SK-N-SH treated with all-trans-retinoic acid at 6 μM for 48 hours (cell line): ENCODE results near the gene DEPDC7.
"Not testable (repeated sequence)": the region's sequence is repeated elsewhere in the genome, so short reads cannot be mapped to it uniquely, and the experiment has no call there.

Experiments used
- ATAC-seq: fragments of 200-7000 bp; cut with Tn5 transposase; 3 replicates; pipeline ENCODE4 v1.9.1; 2020; ENCODE audit warnings: mild to moderate bottlenecking, moderate library complexity
- ARNTL ChIP-seq: fragments of 450-650 bp; formaldehyde crosslinking; IDR thresholded peaks from 2 replicates; pipeline ENCODE4 v1.5.0; 2020; ENCODE audit warnings: low read depth, mild to moderate bottlenecking, moderate library complexity, borderline replicate concordance
- BACH2 ChIP-seq: fragments of 250-450 bp; sonication (Bioruptor Pico); IDR thresholded peaks from 2 replicates; pipeline ENCODE4 v1.9.0; 2021; ENCODE audit warnings: mild to moderate bottlenecking, borderline replicate concordance
- CSDC2 ChIP-seq: fragments of 250-450 bp; sonication (Bioruptor Pico); IDR thresholded peaks from 2 replicates; pipeline ENCODE4 v1.5.0; 2020; ENCODE audit warnings: mild to moderate bottlenecking, moderate library complexity
- ESRRG ChIP-seq: fragments of 250-450 bp; sonication (Bioruptor Pico); IDR thresholded peaks from 2 replicates; pipeline ENCODE4 v1.6.1; 2021; ENCODE audit warnings: mild to moderate bottlenecking
- GLIS3 ChIP-seq: fragments of 250-450 bp; sonication (Bioruptor Pico); IDR thresholded peaks from 2 replicates; pipeline ENCODE4 v1.5.0; 2020; ENCODE audit warnings: mild to moderate bottlenecking, moderate library complexity
- ISL1 ChIP-seq: fragments of 250-450 bp; sonication (Bioruptor Pico); IDR thresholded peaks from 2 replicates; pipeline ENCODE4 v2.1.2; 2022; ENCODE audit warnings: mild to moderate bottlenecking, moderate library complexity
- OSR1 ChIP-seq: fragments of 250-450 bp; sonication (Bioruptor Pico); IDR thresholded peaks from 2 replicates; pipeline ENCODE4 v1.8.0; 2022; ENCODE audit warnings: moderate library complexity, mild to moderate bottlenecking, inconsistent platforms
- PPARA ChIP-seq: fragments of 250-450 bp; sonication (Bioruptor Pico); IDR thresholded peaks from 2 replicates; pipeline ENCODE4 v1.5.0; 2020; ENCODE audit warnings: mild to moderate bottlenecking, borderline replicate concordance
- RARB ChIP-seq: fragments of 250-450 bp; sonication (Bioruptor Pico); IDR thresholded peaks from 2 replicates; pipeline ENCODE4 v1.8.0; 2021; ENCODE audit warnings: mild to moderate bottlenecking, moderate library complexity
- TCF4 ChIP-seq: fragments of 250-450 bp; sonication (Bioruptor Pico); IDR thresholded peaks from 2 replicates; pipeline ENCODE4 v1.8.0; 2021; ENCODE audit warnings: mild to moderate bottlenecking, moderate library complexity, borderline replicate concordance
- TOX ChIP-seq: fragments of 250-450 bp; sonication (Bioruptor Pico); IDR thresholded peaks from 2 replicates; pipeline ENCODE4 v1.8.0; 2021; ENCODE audit warnings: mild to moderate bottlenecking, moderate library complexity, borderline replicate concordance
- ZC3H10 ChIP-seq: fragments of 250-450 bp; sonication (Bioruptor Pico); IDR thresholded peaks from 2 replicates; pipeline ENCODE4 v1.5.1; 2021; ENCODE audit warnings: mild to moderate bottlenecking, moderate library complexity
- ZFP3 ChIP-seq: fragments of 250-450 bp; sonication (Bioruptor Pico); IDR thresholded peaks from 2 replicates; pipeline ENCODE4 v1.5.0; 2020; ENCODE audit warnings: mild to moderate bottlenecking, moderate library complexity
- ZFP30 ChIP-seq: fragments of 450-650 bp; formaldehyde crosslinking; IDR thresholded peaks from 2 replicates; pipeline ENCODE4 v1.5.0; 2022; ENCODE audit warnings: mild to moderate bottlenecking, moderate library complexity
- ZNF565 ChIP-seq: fragments of 450-650 bp; formaldehyde crosslinking; conservative IDR thresholded peaks from 2 replicates; pipeline ENCODE4 v1.5.0; 2020; ENCODE audit warnings: low read depth, mild to moderate bottlenecking, moderate library complexity
- ZNF70 ChIP-seq: fragments of 450-650 bp; formaldehyde crosslinking; IDR thresholded peaks from 2 replicates; pipeline ENCODE4 v1.5.0; 2020; ENCODE audit warnings: mild to moderate bottlenecking, moderate library complexity
- TF ChIP-seq, protein P1 (sequence below): fragments of 250-450 bp; sonication (Bioruptor Pico); IDR thresholded peaks from 2 replicates; pipeline ENCODE4 v1.8.0; 2021; ENCODE audit warnings: low read depth, mild to moderate bottlenecking, moderate library complexity, borderline replicate concordance
- TF ChIP-seq, protein P2 (sequence below): fragments of 250-450 bp; sonication (Bioruptor Pico); IDR thresholded peaks from 2 replicates; pipeline ENCODE4 v1.5.1; 2020; ENCODE audit warnings: low read depth, mild to moderate bottlenecking, moderate library complexity
- TF ChIP-seq, protein P3 (sequence below): fragments of 250-450 bp; sonication (Bioruptor Pico); IDR thresholded peaks from 2 replicates; pipeline ENCODE4 v1.8.0; 2020; ENCODE audit warnings: mild to moderate bottlenecking, moderate library complexity, borderline replicate concordance
- TF ChIP-seq, protein P4 (sequence below): fragments of 250-450 bp; sonication (Bioruptor Pico); IDR thresholded peaks from 2 replicates; pipeline ENCODE4 v1.5.1; 2021; ENCODE audit warnings: mild to moderate bottlenecking, moderate library complexity

Gene DEPDC7

DNA sequence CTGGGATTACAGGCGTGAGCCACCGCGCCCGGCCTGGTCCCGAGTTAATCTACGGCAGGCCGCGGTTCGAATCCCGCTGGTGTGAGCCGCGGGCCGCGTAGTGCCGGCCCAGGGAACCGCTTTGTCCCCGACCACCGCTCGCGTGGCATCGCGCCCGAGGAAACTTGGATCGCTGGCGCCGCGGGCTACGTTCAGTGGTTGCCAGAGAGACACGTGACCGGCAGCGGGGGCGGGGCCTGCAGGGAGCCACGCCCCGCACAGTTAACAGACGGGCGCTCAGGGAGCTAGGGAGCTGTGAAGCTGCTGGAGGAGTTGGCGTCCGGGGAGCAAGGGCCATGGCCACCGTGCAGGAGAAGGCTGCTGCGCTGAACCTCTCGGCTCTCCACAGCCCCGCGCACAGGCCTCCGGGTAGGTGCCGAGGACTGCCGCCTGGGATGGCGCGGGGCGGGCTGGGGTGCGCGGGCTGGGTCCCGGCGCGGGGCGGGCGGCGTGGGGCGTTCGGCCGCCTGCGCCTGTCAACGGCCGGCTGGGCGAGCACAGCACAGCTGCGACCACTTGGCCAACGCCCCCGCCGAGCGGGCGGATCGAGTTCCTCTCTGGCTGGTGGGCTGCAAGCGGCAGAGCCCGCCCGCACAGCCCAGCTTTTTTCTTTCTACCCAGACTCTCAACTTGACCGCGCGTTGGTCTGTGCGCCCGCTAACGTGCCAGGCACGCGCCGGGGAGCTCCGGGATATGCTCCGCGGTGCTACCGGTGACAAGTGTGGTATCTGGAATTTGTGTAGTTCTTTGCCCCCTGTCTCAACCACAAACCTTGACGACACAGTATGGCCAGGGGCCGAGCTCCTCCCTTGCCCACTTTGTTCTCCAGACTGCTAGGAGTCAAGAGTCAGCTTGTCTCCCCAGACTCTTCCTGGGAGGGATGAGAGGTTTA is at the start of gene DEPDC7:
Gene DEPDC7, plus strand, starts transcription at position 258 of the 931 bp plus-strand sequence. Its CDS starts 78 bp downstream, at position 336.
- peak; percentile 89 for ATAC-seq
- TF ChIP-seq CSDC2 (CRISPR knock-in tag) (0 out of 2 replicates have a peak, but pooled peaks have one; percentile 32), ESRRG (no peak), ISL1 (CRISPR knock-in tag) (no peak), ZFP30 (CRISPR knock-in tag) (no peak), ZFP3 (CRISPR knock-in tag) (peak; percentile 68; the same call in 1 of the 2 replicates), RARB (no peak), GLIS3 (CRISPR knock-in tag) (no peak), BACH2 (CRISPR knock-in tag) (no peak), TOX (CRISPR knock-in tag) (no peak), ZNF70 (CRISPR knock-in tag) (no peak), TCF4 (CRISPR knock-in tag) (no peak), ZC3H10 (CRISPR knock-in tag) (no peak), PPARA (CRISPR knock-in tag) (no peak), ZNF565 (CRISPR knock-in tag) (no peak)
- TF ChIP-seq, protein P1, sequence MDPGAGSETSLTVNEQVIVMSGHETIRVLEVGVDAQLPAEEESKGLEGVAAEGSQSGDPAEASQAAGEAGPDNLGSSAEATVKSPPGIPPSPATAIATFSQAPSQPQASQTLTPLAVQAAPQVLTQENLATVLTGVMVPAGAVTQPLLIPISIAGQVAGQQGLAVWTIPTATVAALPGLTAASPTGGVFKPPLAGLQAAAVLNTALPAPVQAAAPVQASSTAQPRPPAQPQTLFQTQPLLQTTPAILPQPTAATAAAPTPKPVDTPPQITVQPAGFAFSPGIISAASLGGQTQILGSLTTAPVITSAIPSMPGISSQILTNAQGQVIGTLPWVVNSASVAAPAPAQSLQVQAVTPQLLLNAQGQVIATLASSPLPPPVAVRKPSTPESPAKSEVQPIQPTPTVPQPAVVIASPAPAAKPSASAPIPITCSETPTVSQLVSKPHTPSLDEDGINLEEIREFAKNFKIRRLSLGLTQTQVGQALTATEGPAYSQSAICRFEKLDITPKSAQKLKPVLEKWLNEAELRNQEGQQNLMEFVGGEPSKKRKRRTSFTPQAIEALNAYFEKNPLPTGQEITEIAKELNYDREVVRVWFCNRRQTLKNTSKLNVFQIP (CRISPR knock-in tag) = no peak
- TF ChIP-seq, protein P2, sequence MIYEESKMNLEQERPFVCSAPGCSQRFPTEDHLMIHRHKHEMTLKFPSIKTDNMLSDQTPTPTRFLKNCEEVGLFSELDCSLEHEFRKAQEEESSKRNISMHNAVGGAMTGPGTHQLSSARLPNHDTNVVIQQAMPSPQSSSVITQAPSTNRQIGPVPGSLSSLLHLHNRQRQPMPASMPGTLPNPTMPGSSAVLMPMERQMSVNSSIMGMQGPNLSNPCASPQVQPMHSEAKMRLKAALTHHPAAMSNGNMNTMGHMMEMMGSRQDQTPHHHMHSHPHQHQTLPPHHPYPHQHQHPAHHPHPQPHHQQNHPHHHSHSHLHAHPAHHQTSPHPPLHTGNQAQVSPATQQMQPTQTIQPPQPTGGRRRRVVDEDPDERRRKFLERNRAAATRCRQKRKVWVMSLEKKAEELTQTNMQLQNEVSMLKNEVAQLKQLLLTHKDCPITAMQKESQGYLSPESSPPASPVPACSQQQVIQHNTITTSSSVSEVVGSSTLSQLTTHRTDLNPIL = no peak
- TF ChIP-seq, protein P3, sequence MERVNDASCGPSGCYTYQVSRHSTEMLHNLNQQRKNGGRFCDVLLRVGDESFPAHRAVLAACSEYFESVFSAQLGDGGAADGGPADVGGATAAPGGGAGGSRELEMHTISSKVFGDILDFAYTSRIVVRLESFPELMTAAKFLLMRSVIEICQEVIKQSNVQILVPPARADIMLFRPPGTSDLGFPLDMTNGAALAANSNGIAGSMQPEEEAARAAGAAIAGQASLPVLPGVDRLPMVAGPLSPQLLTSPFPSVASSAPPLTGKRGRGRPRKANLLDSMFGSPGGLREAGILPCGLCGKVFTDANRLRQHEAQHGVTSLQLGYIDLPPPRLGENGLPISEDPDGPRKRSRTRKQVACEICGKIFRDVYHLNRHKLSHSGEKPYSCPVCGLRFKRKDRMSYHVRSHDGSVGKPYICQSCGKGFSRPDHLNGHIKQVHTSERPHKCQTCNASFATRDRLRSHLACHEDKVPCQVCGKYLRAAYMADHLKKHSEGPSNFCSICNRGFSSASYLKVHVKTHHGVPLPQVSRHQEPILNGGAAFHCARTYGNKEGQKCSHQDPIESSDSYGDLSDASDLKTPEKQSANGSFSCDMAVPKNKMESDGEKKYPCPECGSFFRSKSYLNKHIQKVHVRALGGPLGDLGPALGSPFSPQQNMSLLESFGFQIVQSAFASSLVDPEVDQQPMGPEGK (CRISPR knock-in tag) = no peak
- TF ChIP-seq, protein P4, sequence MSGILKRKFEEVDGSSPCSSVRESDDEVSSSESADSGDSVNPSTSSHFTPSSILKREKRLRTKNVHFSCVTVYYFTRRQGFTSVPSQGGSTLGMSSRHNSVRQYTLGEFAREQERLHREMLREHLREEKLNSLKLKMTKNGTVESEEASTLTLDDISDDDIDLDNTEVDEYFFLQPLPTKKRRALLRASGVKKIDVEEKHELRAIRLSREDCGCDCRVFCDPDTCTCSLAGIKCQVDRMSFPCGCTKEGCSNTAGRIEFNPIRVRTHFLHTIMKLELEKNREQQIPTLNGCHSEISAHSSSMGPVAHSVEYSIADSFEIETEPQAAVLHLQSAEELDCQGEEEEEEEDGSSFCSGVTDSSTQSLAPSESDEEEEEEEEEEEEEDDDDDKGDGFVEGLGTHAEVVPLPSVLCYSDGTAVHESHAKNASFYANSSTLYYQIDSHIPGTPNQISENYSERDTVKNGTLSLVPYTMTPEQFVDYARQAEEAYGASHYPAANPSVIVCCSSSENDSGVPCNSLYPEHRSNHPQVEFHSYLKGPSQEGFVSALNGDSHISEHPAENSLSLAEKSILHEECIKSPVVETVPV (CRISPR knock-in tag) = no peak

DNA sequence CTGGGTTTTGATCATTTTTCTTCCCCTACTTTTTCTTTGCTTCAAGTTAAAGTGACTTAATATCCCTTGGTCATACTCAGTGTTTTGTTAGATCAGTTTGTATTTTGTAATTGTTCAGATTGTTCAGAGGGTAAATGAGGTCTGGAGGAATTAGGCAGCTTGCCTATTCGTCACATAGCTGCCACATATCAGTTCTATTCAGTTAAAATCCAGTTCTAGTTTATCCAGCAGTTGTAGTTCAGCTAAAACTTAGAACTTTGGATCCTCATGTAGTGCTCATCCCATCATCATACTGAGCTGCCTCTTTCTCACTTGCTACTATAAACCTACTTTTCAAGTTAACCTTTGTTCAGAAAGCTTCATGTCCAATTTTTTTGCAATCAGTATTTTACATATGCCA is 47.1 kb upstream of the DEPDC7 start:
- ATAC-seq = no peak
- TF ChIP-seq PPARA (CRISPR knock-in tag) (no peak), CSDC2 (CRISPR knock-in tag) (no peak), ZFP30 (CRISPR knock-in tag) (no peak)

DNA sequence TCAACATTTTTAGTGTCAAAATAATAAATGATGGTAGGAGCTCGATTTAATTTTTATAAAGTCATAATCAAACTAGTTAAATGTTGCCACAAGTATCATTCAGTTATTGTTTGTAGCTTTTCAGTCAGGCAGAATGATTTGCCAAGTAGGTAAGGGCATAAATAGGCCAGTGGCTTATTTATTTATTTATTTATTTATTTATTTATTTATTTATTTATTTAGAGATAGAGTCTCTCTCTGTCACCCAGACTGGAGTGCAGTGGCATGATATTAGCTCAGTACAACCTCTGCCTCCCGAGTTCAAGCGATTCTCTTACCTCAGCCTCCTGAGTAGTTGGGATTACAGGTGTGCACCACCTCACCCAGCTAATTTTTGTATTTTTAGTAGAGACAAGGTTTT is 43.4 kb upstream of the DEPDC7 start:
- ATAC-seq = not testable (repeated sequence)

DNA sequence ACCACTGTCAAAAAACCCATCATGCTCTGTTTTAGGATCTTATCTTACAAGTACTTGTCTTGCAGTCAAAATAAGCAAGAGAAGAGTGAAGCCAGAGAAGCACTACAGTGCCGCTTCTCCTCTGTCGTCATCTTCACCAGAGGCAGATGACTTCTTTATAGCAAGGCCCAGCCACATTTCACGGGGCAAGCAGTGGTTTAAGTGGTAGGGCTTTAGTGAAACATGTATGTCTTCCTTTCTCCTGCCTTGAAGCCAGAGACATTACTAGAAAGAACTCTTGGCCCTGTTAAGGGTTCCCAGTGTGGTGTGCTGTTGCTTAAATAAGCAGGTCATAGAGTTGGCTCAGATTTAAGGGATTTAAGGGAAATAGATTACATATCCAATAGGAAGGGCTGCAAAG is 42.9 kb upstream of the DEPDC7 start:
- TF ChIP-seq TOX (CRISPR knock-in tag) = no peak
- TF ChIP-seq PPARA (CRISPR knock-in tag) = no peak
- no peak for ATAC-seq

DNA sequence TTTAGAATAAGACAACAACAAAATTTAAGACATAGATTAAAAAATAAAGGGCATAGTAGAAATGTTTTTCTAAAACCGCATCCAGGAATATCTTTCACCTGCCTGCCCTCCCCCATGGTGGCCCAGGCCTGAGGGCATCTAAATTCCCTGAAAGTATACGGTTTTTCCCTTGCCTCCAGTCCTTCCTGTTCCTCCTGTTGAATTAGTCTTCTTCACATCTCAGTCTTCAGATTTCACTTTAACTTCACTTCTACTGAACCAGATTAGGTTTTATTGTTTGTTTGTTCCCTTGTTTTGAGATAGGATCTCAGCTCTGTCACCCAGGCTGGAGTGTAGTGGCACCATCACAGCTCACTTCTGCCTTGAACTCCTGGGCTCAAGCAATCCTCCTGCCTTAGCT is 33.1 kb upstream of the DEPDC7 start:
- no peak for ATAC-seq
- no peak for TF ChIP-seq ISL1 (CRISPR knock-in tag)
- no peak for TF ChIP-seq TOX (CRISPR knock-in tag)
- TF ChIP-seq, protein P1 (CRISPR knock-in tag) = no peak
- no peak for TF ChIP-seq GLIS3 (CRISPR knock-in tag)
- TF ChIP-seq, protein P4 (CRISPR knock-in tag) = no peak
- no peak for TF ChIP-seq BACH2 (CRISPR knock-in tag)
- TF ChIP-seq OSR1 (CRISPR knock-in tag) = no peak
- TF ChIP-seq, protein P3 (CRISPR knock-in tag) = no peak
- TF ChIP-seq ARNTL (CRISPR knock-in tag) = no peak
- no peak for TF ChIP-seq ESRRG
